WTC11 (cell line): ENCODE measurements around the gene TMEM97. TPM values are rescaled to one million over a fixed set of nuclear protein-coding genes. Genes with fewer than 3 reads are reported as not detected.

Experiments used
- ATAC-seq: fragments of 200-7000 bp; cut with Tn5 transposase; 2 replicates; pipeline ENCODE4 v1.10.0; 2021; ENCODE audit warnings: mild to moderate bottlenecking, moderate library complexity
- CTCF ChIA-PET: fragments of 300-600 bp; sonication (Branson Sonifier 250); formaldehyde crosslinking; loops from one replicate; lab custom pipeline; 2021; ENCODE audit warnings: antibody characterized with exemption; lab: Charles Lee
- POLR2A ChIA-PET: fragments of 350-600 bp; sonication (Branson Sonifier 250); formaldehyde crosslinking; loops from one replicate; lab custom pipeline; 2021; ENCODE audit warnings: antibody characterized with exemption; lab: Charles Lee
- DNase-seq: peaks from one replicate; pipeline ENCODE4 v3.0.0; 2021; ENCODE audit warnings: low spot score
- H3K27ac Mint-ChIP-seq: 2 replicates; pipeline ENCODE4 v1.8.0; 2021; ENCODE audit warnings: mixed read lengths
- H3K27me3 Mint-ChIP-seq: 2 replicates; pipeline ENCODE4 v1.8.0; 2021; ENCODE audit warnings: low read depth, mild to moderate bottlenecking, moderate library complexity, mixed read lengths
- H3K36me3 Mint-ChIP-seq: 2 replicates; pipeline ENCODE4 v1.8.0; 2021; ENCODE audit warnings: mixed read lengths
- H3K4me1 Mint-ChIP-seq: 2 replicates; pipeline ENCODE4 v1.8.0; 2022; ENCODE audit warnings: mixed read lengths
- H3K4me3 Mint-ChIP-seq: 2 replicates; pipeline ENCODE4 v1.8.0; 2021; ENCODE audit warnings: mild to moderate bottlenecking, moderate library complexity, mixed read lengths
- H3K9me3 Mint-ChIP-seq: 2 replicates; pipeline ENCODE4 v1.8.0; 2021; ENCODE audit warnings: mixed read lengths
- CBFB ChIP-seq: sonication (generic); formaldehyde crosslinking; IDR thresholded peaks from 2 replicates; pipeline ENCODE4 v1.8.1; 2022; ENCODE audit warnings: mild to moderate bottlenecking, low read depth, missing genetic modification reagents
- CDX4 ChIP-seq: fragments of 250-450 bp; sonication (Bioruptor Pico); IDR thresholded peaks from 2 replicates; pipeline ENCODE4 v1.9.0; 2021; ENCODE audit warnings: moderate library complexity, mild to moderate bottlenecking, inconsistent platforms, borderline replicate concordance
- E2F5 ChIP-seq: sonication (generic); formaldehyde crosslinking; IDR thresholded peaks from 2 replicates; pipeline ENCODE4 v1.8.1; 2022; ENCODE audit warnings: mild to moderate bottlenecking, moderate library complexity, missing genetic modification reagents
- EMX1 ChIP-seq: fragments of 250-450 bp; sonication (Bioruptor Pico); IDR thresholded peaks from 2 replicates; pipeline ENCODE4 v1.8.0; 2021; ENCODE audit warnings: mild to moderate bottlenecking
- ERG ChIP-seq: fragments of 250-450 bp; sonication (Bioruptor Pico); IDR thresholded peaks from 2 replicates; pipeline ENCODE4 v1.8.0; 2021; ENCODE audit warnings: mild to moderate bottlenecking
- HMGA2 ChIP-seq: fragments of 250-450 bp; sonication (Bioruptor Pico); IDR thresholded peaks from 2 replicates; pipeline ENCODE4 v1.4.0; 2021; ENCODE audit warnings: mild to moderate bottlenecking, moderate library complexity
- MLX ChIP-seq: sonication (generic); formaldehyde crosslinking; IDR thresholded peaks from 2 replicates; pipeline ENCODE4 v1.8.1; 2023; ENCODE audit warnings: mild to moderate bottlenecking, missing genetic modification reagents, moderate library complexity
- OVOL2 ChIP-seq: fragments of 250-450 bp; sonication (Bioruptor Pico); IDR thresholded peaks from 2 replicates; pipeline ENCODE4 v1.9.0; 2021; ENCODE audit warnings: mild to moderate bottlenecking, borderline replicate concordance
- TEAD4 ChIP-seq: sonication (generic); formaldehyde crosslinking; IDR thresholded peaks from 2 replicates; pipeline ENCODE4 v1.8.0; 2022; ENCODE audit warnings: mild to moderate bottlenecking, missing genetic modification reagents
- TP53 ChIP-seq: sonication (generic); formaldehyde crosslinking; IDR thresholded peaks from 2 replicates; pipeline ENCODE4 v1.8.1; 2023; ENCODE audit warnings: mild to moderate bottlenecking, missing genetic modification reagents
- ZBTB21 ChIP-seq: sonication (generic); formaldehyde crosslinking; IDR thresholded peaks from 2 replicates; pipeline ENCODE4 v1.8.1; 2023; ENCODE audit warnings: mild to moderate bottlenecking, missing genetic modification reagents, borderline replicate concordance
- ZMAT4 ChIP-seq: fragments of 250-450 bp; sonication (Bioruptor Pico); IDR thresholded peaks from 2 replicates; pipeline ENCODE4 v1.9.0; 2021; ENCODE audit warnings: mild to moderate bottlenecking
- ZNF121 ChIP-seq: sonication (generic); formaldehyde crosslinking; IDR thresholded peaks from 2 replicates; pipeline ENCODE4 v1.8.0; 2023; ENCODE audit warnings: missing genetic modification reagents
- ZNF232 ChIP-seq: sonication (generic); formaldehyde crosslinking; IDR thresholded peaks from 2 replicates; pipeline ENCODE4 v1.8.0; 2022; ENCODE audit warnings: mild to moderate bottlenecking, missing genetic modification reagents
- ZNF532 ChIP-seq: fragments of 250-450 bp; sonication (Bioruptor Pico); IDR thresholded peaks from 2 replicates; pipeline ENCODE4 v1.9.0; 2021; ENCODE audit warnings: mild to moderate bottlenecking, borderline replicate concordance
- total RNA-seq: library from RNA; stranded (reverse); gene quantifications from 3 replicates; pipeline ENCODE4 v1.2.3, GENCODE V29; 2021
- TF ChIP-seq, protein P1 (sequence below): sonication (generic); formaldehyde crosslinking; IDR thresholded peaks from 2 replicates; pipeline ENCODE4 v1.8.0; 2022; ENCODE audit warnings: mild to moderate bottlenecking, missing genetic modification reagents
- TF ChIP-seq, protein P2 (sequence below): sonication (generic); formaldehyde crosslinking; IDR thresholded peaks from 2 replicates; pipeline ENCODE4 v1.8.0; 2022; ENCODE audit warnings: mild to moderate bottlenecking, missing genetic modification reagents

The TMEM97 gene
- total RNA-seq, 1 experiment from 2014 or later, result 68.0 TPM

- no peak for TF ChIP-seq ZNF532
- TF ChIP-seq TEAD4 (CRISPR knock-in tag), result no peak
- TF ChIP-seq E2F5, result no peak
- no peak for TF ChIP-seq OVOL2 (CRISPR knock-in tag)
- no peak for TF ChIP-seq ZMAT4 (CRISPR knock-in tag)
- TF ChIP-seq ERG (CRISPR knock-in tag), result no peak
- no peak for TF ChIP-seq EMX1 (CRISPR knock-in tag)
- TF ChIP-seq CDX4 (CRISPR knock-in tag), result no peak
- TF ChIP-seq HMGA2 (CRISPR knock-in tag), result no peak
- TF ChIP-seq TP53 (CRISPR knock-in tag), result no peak
Observed at GRCh38 chr17:28313841-28314240, 5.2 kb upstream of the TMEM97 start (continued).

- H3K36me3 Mint-ChIP-seq, result peaks cover 9% of the 10 kb centered on the region
- no peak for ATAC-seq
- H3K27me3 Mint-ChIP-seq, result no peaks in the 10 kb centered on the region; the same call in 1 of the 2 replicates
- peaks cover 31% of the 10 kb centered on the region for H3K4me1 Mint-ChIP-seq
- H3K27ac Mint-ChIP-seq, result no peak overlapping the region
- H3K4me3 Mint-ChIP-seq, result no peak overlapping the region
- H3K9me3 Mint-ChIP-seq, result no peaks in the 10 kb centered on the region
- TF ChIP-seq MLX, result no peak
- TF ChIP-seq, protein P1, sequence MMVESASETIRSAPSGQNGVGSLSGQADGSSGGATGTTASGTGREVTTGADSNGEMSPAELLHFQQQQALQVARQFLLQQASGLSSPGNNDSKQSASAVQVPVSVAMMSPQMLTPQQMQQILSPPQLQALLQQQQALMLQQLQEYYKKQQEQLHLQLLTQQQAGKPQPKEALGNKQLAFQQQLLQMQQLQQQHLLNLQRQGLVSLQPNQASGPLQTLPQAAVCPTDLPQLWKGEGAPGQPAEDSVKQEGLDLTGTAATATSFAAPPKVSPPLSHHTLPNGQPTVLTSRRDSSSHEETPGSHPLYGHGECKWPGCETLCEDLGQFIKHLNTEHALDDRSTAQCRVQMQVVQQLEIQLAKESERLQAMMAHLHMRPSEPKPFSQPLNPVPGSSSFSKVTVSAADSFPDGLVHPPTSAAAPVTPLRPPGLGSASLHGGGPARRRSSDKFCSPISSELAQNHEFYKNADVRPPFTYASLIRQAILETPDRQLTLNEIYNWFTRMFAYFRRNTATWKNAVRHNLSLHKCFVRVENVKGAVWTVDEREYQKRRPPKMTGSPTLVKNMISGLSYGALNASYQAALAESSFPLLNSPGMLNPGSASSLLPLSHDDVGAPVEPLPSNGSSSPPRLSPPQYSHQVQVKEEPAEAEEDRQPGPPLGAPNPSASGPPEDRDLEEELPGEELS (CRISPR knock-in tag), result no peak
- TF ChIP-seq CBFB, result no peak
- no peak for TF ChIP-seq CDX4 (CRISPR knock-in tag)
- TF ChIP-seq ZBTB21, result no peak
- TF ChIP-seq ZNF121 (CRISPR knock-in tag), result peak; percentile 68; the same call in 1 of the 2 replicates
- TF ChIP-seq, protein P2, sequence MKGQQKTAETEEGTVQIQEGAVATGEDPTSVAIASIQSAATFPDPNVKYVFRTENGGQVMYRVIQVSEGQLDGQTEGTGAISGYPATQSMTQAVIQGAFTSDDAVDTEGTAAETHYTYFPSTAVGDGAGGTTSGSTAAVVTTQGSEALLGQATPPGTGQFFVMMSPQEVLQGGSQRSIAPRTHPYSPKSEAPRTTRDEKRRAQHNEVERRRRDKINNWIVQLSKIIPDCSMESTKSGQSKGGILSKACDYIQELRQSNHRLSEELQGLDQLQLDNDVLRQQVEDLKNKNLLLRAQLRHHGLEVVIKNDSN (CRISPR knock-in tag), result no peak
- no peak for TF ChIP-seq ZNF232 (CRISPR knock-in tag)
- CTCF ChIA-PET, result no interaction called here
- DNase-seq, result no peak
- POLR2A ChIA-PET, result no interaction called here
Observed at GRCh38 chr17:28315846-28316705, 2.9 kb upstream of the TMEM97 start.
